Measurements from ENCODE around the gene TAS2R40. TPM values are rescaled to one million over a fixed set of nuclear protein-coding genes. Genes with fewer than 3 reads are reported as not detected.

The TAS2R40 gene
- total RNA-seq, 1 experiment from 2014 or later = not detected

GRCh38 chr7:143225047-143225446, 3.2 kb downstream of the TAS2R40 start:
- intact Hi-C loops (cut with micrococcal nuclease) = no loop called here
- no TSS peak for BruUV-seq (replicated peaks)
- H2AFZ ChIP-seq (ENCODE audit: low read depth, low read length, poor library complexity, severe bottlenecking) = no peak overlapping the region

More at GRCh38 chr7:143225047-143225446, 3.2 kb downstream of the TAS2R40 start:
- no peak for DNase-seq (ENCODE audit: low read depth, low spot score)
- ATAC-seq = no peak
- no peak overlapping the region for H3K27ac ChIP-seq (ENCODE audit: low read depth, low read length)
- ChIA-PET RAD21 (ENCODE audit: low non-redundant PET in 1 of 2, low total read pairs in 2 of 2, uncharacterized antibody in 2 of 2, unreplicated experiment in 2 of 2) (no interaction called here), POLR2A (no interaction called here), CTCF (interaction anchor here (1.6 kb wide), 1 partner anchor 10 kb away, joined by 13 read pairs; no protein-coding TSS in a partner anchor)
- no peak overlapping the region for H3K4me3 ChIP-seq (replicated peaks in 1 of 2; ENCODE audit: low read depth in 1 of 2, low read length in 2 of 2)
- H4K20me1 ChIP-seq (ENCODE audit: insufficient read depth) = no peaks in the 10 kb centered on the region
- no peaks in the 10 kb centered on the region for H3K4me1 ChIP-seq (ENCODE audit: control insufficient read depth in 1 of 2, insufficient read depth in 2 of 2, low read length in 2 of 2)
- no peak for TF ChIP-seq REST (IDR thresholded peaks at IDR 0.05; ENCODE audit: low read depth)
- no peak for TF ChIP-seq EGR1 (IDR thresholded peaks at IDR 0.05; ENCODE audit: low read depth)
- no peak for TF ChIP-seq ZBTB33 (IDR thresholded peaks at IDR 0.05; ENCODE audit: extremely low read depth, insufficient replicate concordance, low read length)
- TF ChIP-seq JUND (IDR thresholded peaks at IDR 0.05) = no peak
- H3K9ac ChIP-seq (ENCODE audit: low read length) = no peak overlapping the region
- no peaks in the 10 kb centered on the region for H3K79me2 ChIP-seq (ENCODE audit: insufficient read depth, low read length)
- H3K9me3 ChIP-seq (ENCODE audit: control insufficient read depth in 1 of 2, insufficient read depth in 1 of 2, low read depth in 1 of 2, low read length in 2 of 2) = no peaks in the 10 kb centered on the region
- no peak overlapping the region for H3K4me2 ChIP-seq (ENCODE audit: low read length)
- H3K9me2 ChIP-seq (ENCODE audit: insufficient read depth) = no peaks in the 10 kb centered on the region
- peaks cover 5% of the 10 kb centered on the region; the same call in 1 of the 2 replicates for H3K27me3 ChIP-seq (ENCODE audit: insufficient read depth, low read length)
- H3K36me3 ChIP-seq (ENCODE audit: control insufficient read depth in 1 of 2, insufficient read depth in 2 of 2, low read length in 2 of 2) = no peaks in the 10 kb centered on the region

Measured in HCT116 (cell line).